A673 (cell line): ENCODE measurements around the gene PSD2. TPM values are rescaled to one million over a fixed set of nuclear protein-coding genes. Genes with fewer than 3 reads are reported as not detected.

ENCODE experiments used
- BruUV-seq: library from RNA; stranded (reverse); fragments of 400-500 nt; replicated peaks from 2 replicates; lab custom pipeline; 2021; lab: Mats Ljungman, UMichigan
- CTCF ChIA-PET: fragments of 300-600 bp; sonication (Branson Sonifier 250); formaldehyde crosslinking; loops from one replicate; lab custom pipeline; 2022; ENCODE audit warnings: antibody characterized with exemption; lab: Charles Lee
- POLR2A ChIA-PET: fragments of 300-600 bp; sonication (Branson Sonifier 250); formaldehyde crosslinking; loops from one replicate; lab custom pipeline; 2022; ENCODE audit warnings: antibody characterized with exemption; ENCODE audit not compliant: low non-redundant PET; lab: Charles Lee
- DNase-seq: peaks from one replicate; pipeline ENCODE4 v3.0.0-alpha.2; 2015; ENCODE audit warnings: low spot score
- H3K27ac ChIP-seq: fragments of 200-600 bp; sonication (generic); 2 replicates; pipeline ENCODE4 v1.5.1; 2016; ENCODE audit warnings: mixed run types, low read depth, mild to moderate bottlenecking, mixed read lengths, antibody characterized with exemption, low read length; ENCODE audit not compliant: poor library complexity, severe bottlenecking
- H3K27me3 ChIP-seq: fragments of 200-600 bp; sonication (generic); replicated peaks from 2 replicates; pipeline ENCODE4 v1.6.1; 2017; ENCODE audit warnings: mixed run types, low read depth, mild to moderate bottlenecking, mixed read lengths, antibody characterized with exemption, low read length; ENCODE audit not compliant: insufficient read depth, poor library complexity
- H3K36me3 ChIP-seq: fragments of 200-600 bp; sonication (generic); 2 replicates; pipeline ENCODE4 v1.6.1; 2016; ENCODE audit warnings: mixed run types, mild to moderate bottlenecking, mixed read lengths, antibody characterized with exemption, low read length; ENCODE audit not compliant: insufficient read depth, poor library complexity, severe bottlenecking
- H3K4me1 ChIP-seq: fragments of 200-600 bp; sonication (generic); 2 replicates; pipeline ENCODE4 v1.6.1; 2017; ENCODE audit warnings: mixed run types, mild to moderate bottlenecking, mixed read lengths, antibody characterized with exemption, low read length; ENCODE audit not compliant: insufficient read depth, poor library complexity, severe bottlenecking
- H3K4me3 ChIP-seq: fragments of 200-600 bp; sonication (generic); 2 replicates; pipeline ENCODE4 v1.5.1; 2016; ENCODE audit warnings: low read depth, mixed run types, mild to moderate bottlenecking, mixed read lengths, low read length; ENCODE audit not compliant: poor library complexity, severe bottlenecking
- H3K9me3 ChIP-seq: fragments of 200-600 bp; sonication (generic); 2 replicates; pipeline ENCODE4 v1.6.1; 2016; ENCODE audit warnings: mixed run types, low read depth, mild to moderate bottlenecking, mixed read lengths, antibody characterized with exemption, low read length; ENCODE audit not compliant: poor library complexity, severe bottlenecking
- EZH2 ChIP-seq: fragments of 200-600 bp; sonication (generic); IDR thresholded peaks from 2 replicates; pipeline ENCODE4 v1.6.1; 2017; ENCODE audit warnings: borderline replicate concordance, low read depth, mild to moderate bottlenecking, mixed read lengths, antibody characterized with exemption, low read length; ENCODE audit not compliant: poor library complexity, severe bottlenecking
- intact Hi-C: fragments of 100-400 bp; cut with micrococcal nuclease; formaldehyde crosslinking; loops from one replicate; pipeline ENCODE4 v1.10.0; 2022; ENCODE audit not compliant: unreplicated experiment
- total RNA-seq: library from RNA; stranded (reverse); gene quantifications from 2 replicates; pipeline ENCODE4 v1.2.3, GENCODE V29; 2021
- TF ChIP-seq, protein P1 (sequence below): fragments of 300-800, 200-600 bp; sonication (generic); conservative IDR thresholded peaks from 2 replicates; pipeline ENCODE4 v1.5.1; 2017; ENCODE audit warnings: low read depth, mild to moderate bottlenecking, antibody characterized with exemption, low read length, moderate library complexity, mixed read lengths

PSD2 gene
- total RNA-seq, 1 experiment from 2014 or later = 0.26 TPM

- Histone ChIP-seq H3K27ac (peak overlapping the region; percentile 16), H3K4me1 (no peaks in the 10 kb centered on the region), H3K27me3 (no peaks in the 10 kb centered on the region), H3K4me3 (peak overlapping the region; percentile 55), H3K36me3 (no peaks in the 10 kb centered on the region), H3K9me3 (no peaks in the 10 kb centered on the region)
- TF ChIP-seq, protein P1, sequence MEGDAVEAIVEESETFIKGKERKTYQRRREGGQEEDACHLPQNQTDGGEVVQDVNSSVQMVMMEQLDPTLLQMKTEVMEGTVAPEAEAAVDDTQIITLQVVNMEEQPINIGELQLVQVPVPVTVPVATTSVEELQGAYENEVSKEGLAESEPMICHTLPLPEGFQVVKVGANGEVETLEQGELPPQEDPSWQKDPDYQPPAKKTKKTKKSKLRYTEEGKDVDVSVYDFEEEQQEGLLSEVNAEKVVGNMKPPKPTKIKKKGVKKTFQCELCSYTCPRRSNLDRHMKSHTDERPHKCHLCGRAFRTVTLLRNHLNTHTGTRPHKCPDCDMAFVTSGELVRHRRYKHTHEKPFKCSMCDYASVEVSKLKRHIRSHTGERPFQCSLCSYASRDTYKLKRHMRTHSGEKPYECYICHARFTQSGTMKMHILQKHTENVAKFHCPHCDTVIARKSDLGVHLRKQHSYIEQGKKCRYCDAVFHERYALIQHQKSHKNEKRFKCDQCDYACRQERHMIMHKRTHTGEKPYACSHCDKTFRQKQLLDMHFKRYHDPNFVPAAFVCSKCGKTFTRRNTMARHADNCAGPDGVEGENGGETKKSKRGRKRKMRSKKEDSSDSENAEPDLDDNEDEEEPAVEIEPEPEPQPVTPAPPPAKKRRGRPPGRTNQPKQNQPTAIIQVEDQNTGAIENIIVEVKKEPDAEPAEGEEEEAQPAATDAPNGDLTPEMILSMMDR = peak; percentile 92
- TF ChIP-seq EZH2 = no peak
- DNase-seq = peak; percentile 89
- intact Hi-C loops = loop anchor here (1.0 kb wide), 4 partner anchors 57 to 370 kb away; no protein-coding TSS in a partner anchor
- no TSS peak for BruUV-seq
- POLR2A ChIA-PET = interaction anchor here (0.7 kb wide), 1 partner anchor 355 kb away, joined by 7 read pairs; no protein-coding TSS in a partner anchor
- CTCF ChIA-PET = interaction anchor here (0.6 to 2.6 kb wide), 16 partner anchors 10 to 357 kb away, joined by 3 to 51 read pairs (median 4); no protein-coding TSS in a partner anchor
Measured at GRCh38 chr5:139787568-139788293, 7.9 kb upstream of the PSD2 start.

DNA sequence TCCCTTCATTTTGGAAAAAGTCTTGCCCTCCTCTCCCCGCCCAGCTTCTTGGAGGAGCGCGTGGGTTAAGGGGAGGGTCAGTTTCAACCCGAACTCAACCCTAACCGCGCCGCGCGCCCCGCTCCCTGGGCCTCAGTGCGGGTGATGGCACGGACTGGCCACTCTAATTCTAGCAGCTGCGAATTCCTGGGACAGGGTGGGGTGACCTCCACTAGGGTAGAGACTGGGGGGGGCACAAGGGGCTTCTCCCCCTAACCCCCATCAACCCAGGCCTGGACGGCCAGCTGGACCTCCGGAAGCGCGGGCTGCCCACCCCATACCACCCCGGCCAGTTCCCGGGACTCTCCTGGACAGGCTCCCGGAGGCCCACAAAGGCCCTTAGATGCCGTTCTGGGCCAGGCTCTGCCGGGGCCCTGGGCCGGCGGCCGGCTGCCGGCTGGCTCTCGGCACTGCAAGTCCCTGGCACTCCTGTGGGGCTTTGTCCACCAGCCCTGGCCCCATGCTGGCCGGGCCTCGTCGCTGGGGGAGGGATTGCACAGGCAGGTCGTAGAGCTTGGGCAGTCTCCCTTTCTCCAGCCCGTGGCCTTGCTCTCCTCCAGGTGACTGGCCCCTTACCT lies 7.2 kb upstream of the PSD2 start:
- TF ChIP-seq EZH2 = no peak
- TF ChIP-seq, protein P1 = no peak
- Histone ChIP-seq H3K36me3 (no peaks in the 10 kb centered on the region), H3K27ac (no peak overlapping the region), H3K27me3 (no peaks in the 10 kb centered on the region), H3K9me3 (no peaks in the 10 kb centered on the region), H3K4me3 (no peak overlapping the region), H3K4me1 (no peaks in the 10 kb centered on the region)
- ChIA-PET POLR2A (no interaction called here), CTCF (interaction anchor here (0.6 to 2.6 kb wide), 8 partner anchors 12 to 357 kb away, joined by 3 to 51 read pairs (median 4); no protein-coding TSS in a partner anchor)
- intact Hi-C loops = no loop called here
- BruUV-seq = no TSS peak
- no peak for DNase-seq

DNA sequence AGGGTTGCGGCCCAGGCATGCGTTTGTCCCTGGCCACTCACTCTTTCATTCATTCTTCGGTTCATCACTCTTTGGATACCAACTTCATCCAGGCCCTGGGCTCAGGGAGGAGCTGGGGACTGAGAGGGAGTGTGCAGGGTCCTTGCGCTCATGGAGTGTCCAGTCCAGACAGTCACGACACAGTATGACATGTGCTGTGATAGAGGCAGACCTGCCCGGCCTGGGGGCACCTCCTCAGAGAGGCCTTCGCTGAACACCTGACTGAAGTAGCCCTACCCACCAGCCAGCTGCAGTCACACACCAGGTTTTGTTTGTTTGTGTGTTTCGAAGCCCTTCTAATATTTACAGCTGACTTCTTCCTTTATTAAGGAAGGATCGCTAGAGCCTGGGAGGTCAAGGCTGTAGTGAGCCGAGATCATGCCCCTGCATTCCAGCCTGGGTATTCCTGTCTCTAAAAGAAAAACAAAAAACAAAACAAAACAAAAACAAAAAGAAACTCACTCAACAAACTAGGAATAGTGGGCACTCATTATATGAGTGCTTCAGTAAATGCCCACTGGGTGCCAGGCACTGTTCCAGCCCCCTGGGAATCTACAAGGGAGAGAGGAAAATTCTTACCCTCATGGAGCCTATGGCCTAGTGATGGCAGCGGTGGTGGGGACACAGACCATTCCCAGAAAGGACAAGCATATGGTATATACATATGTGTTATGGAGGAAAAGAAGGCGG lies 6.3 kb upstream of the PSD2 start:
- no peak for TF ChIP-seq EZH2
- TF ChIP-seq, protein P1 = no peak
- Histone ChIP-seq H3K27ac (no peak overlapping the region), H3K4me3 (no peak overlapping the region), H3K4me1 (no peaks in the 10 kb centered on the region), H3K9me3 (no peaks in the 10 kb centered on the region), H3K27me3 (peaks cover 6% of the 10 kb centered on the region), H3K36me3 (no peaks in the 10 kb centered on the region)
- no TSS peak for BruUV-seq
- ChIA-PET CTCF (no interaction called here), POLR2A (no interaction called here)
- intact Hi-C loops = no loop called here
- DNase-seq = no peak
